ENCODE data around the gene TMEM184A. TPM values are rescaled to one million over a fixed set of nuclear protein-coding genes. Genes with fewer than 3 reads are reported as not detected.

TMEM184A gene
- total RNA-seq, 2 donors from 2014 or later = 4.6 to 5.1 TPM

GRCh38 chr7:1602386-1602785 is 46.4 kb upstream of the TMEM184A start:
- TF ChIP-seq CTCF (conservative IDR thresholded peaks at IDR 0.05) = no peak
- WGBS, 2 experiments (ENCODE audit: insufficient coverage in 1 of 2, insufficient read length in 1 of 2) = 91 to 94% methylated on average over 13 to 15 of the region's 15 CpGs
- no peaks in the 10 kb centered on the region for H3K4me1 Mint-ChIP-seq
- H3K27ac Mint-ChIP-seq = no peak overlapping the region
- Histone ChIP-seq H3K4me3 (ENCODE audit: low read length) (no peak overlapping the region), H3K36me3 (ENCODE audit: control insufficient read depth, insufficient read depth, low read length) (no peaks in the 10 kb centered on the region), H3K27ac (ENCODE audit: low read depth, low read length) (no peak overlapping the region), H3K9me3 (ENCODE audit: control insufficient read depth, low read length) (no peaks in the 10 kb centered on the region), H3K9ac (ENCODE audit: extremely low read depth, low read length, poor library complexity, severe bottlenecking) (no peak overlapping the region), H3K4me1 (ENCODE audit: control insufficient read depth, insufficient read depth, low read length) (no peaks in the 10 kb centered on the region), H3K27me3 (ENCODE audit: control insufficient read depth, insufficient read depth, low read length, poor library complexity, severe bottlenecking) (no peaks in the 10 kb centered on the region)
- no peaks in the 10 kb centered on the region for H3K27me3 Mint-ChIP-seq (ENCODE audit: insufficient read depth)
- H3K4me3 Mint-ChIP-seq = no peak overlapping the region
- no peak for DNase-seq
- no peaks in the 10 kb centered on the region for H3K36me3 Mint-ChIP-seq (ENCODE audit: low read depth)
- peaks cover 4% of the 10 kb centered on the region for H3K9me3 Mint-ChIP-seq

GRCh38 chr7:1601956-1602355 is 46.0 kb upstream of the TMEM184A start:
- DNase-seq = peak; percentile 39
- Mint-ChIP-seq H3K36me3 (ENCODE audit: low read depth) (no peaks in the 10 kb centered on the region), H3K9me3 (peaks cover 4% of the 10 kb centered on the region), H3K4me3 (no peak overlapping the region), H3K27me3 (ENCODE audit: insufficient read depth) (no peaks in the 10 kb centered on the region), H3K27ac (no peak overlapping the region), H3K4me1 (no peaks in the 10 kb centered on the region)
- H3K27me3 ChIP-seq (ENCODE audit: control insufficient read depth, insufficient read depth, low read length, poor library complexity, severe bottlenecking) = no peaks in the 10 kb centered on the region
- no peak overlapping the region for H3K27ac ChIP-seq (ENCODE audit: low read depth, low read length)
- no peaks in the 10 kb centered on the region for H3K36me3 ChIP-seq (ENCODE audit: control insufficient read depth, insufficient read depth, low read length)
- 90 to 91% methylated on average over 17 to 24 of the region's 24 CpGs for WGBS, 2 experiments (ENCODE audit: insufficient coverage in 1 of 2, insufficient read length in 1 of 2)
- H3K4me3 ChIP-seq (ENCODE audit: low read length) = no peak overlapping the region
- TF ChIP-seq CTCF (conservative IDR thresholded peaks at IDR 0.05) = no peak
- H3K9ac ChIP-seq (ENCODE audit: extremely low read depth, low read length, poor library complexity, severe bottlenecking) = no peak overlapping the region
- no peaks in the 10 kb centered on the region for H3K9me3 ChIP-seq (ENCODE audit: control insufficient read depth, low read length)
- no peaks in the 10 kb centered on the region for H3K4me1 ChIP-seq (ENCODE audit: control insufficient read depth, insufficient read depth, low read length)

GRCh38 chr7:1599640-1600395 is 43.8 kb upstream of the TMEM184A start:
- Mint-ChIP-seq H3K4me1 (no peaks in the 10 kb centered on the region), H3K9me3 (peaks cover 4% of the 10 kb centered on the region), H3K27ac (no peak overlapping the region), H3K27me3 (ENCODE audit: insufficient read depth) (peaks cover 2% of the 10 kb centered on the region), H3K4me3 (no peak overlapping the region), H3K36me3 (ENCODE audit: low read depth) (no peaks in the 10 kb centered on the region)
- no peak overlapping the region for H3K27ac ChIP-seq (ENCODE audit: low read depth, low read length)
- H3K4me3 ChIP-seq (ENCODE audit: low read length) = no peak overlapping the region
- no peaks in the 10 kb centered on the region for H3K27me3 ChIP-seq (ENCODE audit: control insufficient read depth, insufficient read depth, low read length, poor library complexity, severe bottlenecking)
- no peaks in the 10 kb centered on the region for H3K4me1 ChIP-seq (ENCODE audit: control insufficient read depth, insufficient read depth, low read length)
- TF ChIP-seq CTCF (conservative IDR thresholded peaks at IDR 0.05) = no peak
- WGBS, 2 experiments (ENCODE audit: insufficient coverage in 1 of 2, insufficient read length in 1 of 2) = 91 to 94% methylated on average over 28 to 29 of the region's 29 CpGs
- H3K9ac ChIP-seq (ENCODE audit: extremely low read depth, low read length, poor library complexity, severe bottlenecking) = no peak overlapping the region
- H3K9me3 ChIP-seq (ENCODE audit: control insufficient read depth, low read length) = no peaks in the 10 kb centered on the region
- H3K36me3 ChIP-seq (ENCODE audit: control insufficient read depth, insufficient read depth, low read length) = no peaks in the 10 kb centered on the region
- no peak for DNase-seq
